Fibroblast of lung (primary cell): Measurements from ENCODE around the gene LEO1. TPM values are rescaled to one million over a fixed set of nuclear protein-coding genes. Genes with fewer than 3 reads are reported as not detected.
A peak's percentile ranks its signal among the peaks of the same experiment; 100 is the strongest.

ENCODE experiments used
- DNase-seq, 2 donors: peaks; one replicate each; pipeline versions ENCODE4 v3.0.0 to v3.0.0-alpha.2; 2010; ENCODE audit warnings: low read depth in 2 of 2
- H2AFZ ChIP-seq: 2 replicates; pipeline ENCODE4 v1.5.1; 2012; ENCODE audit warnings: low read length, control low read depth, inconsistent platforms
- H3K27ac ChIP-seq: 2 replicates; pipeline ENCODE4 v1.5.1; 2011; ENCODE audit warnings: low read length, control low read depth; ENCODE audit not compliant: insufficient read depth
- H3K27me3 ChIP-seq: 2 replicates; pipeline ENCODE4 v1.5.1; 2011; ENCODE audit warnings: mild to moderate bottlenecking, low read length; ENCODE audit not compliant: control insufficient read depth, insufficient read depth
- H3K36me3 ChIP-seq: 2 replicates; pipeline ENCODE4 v1.5.1; 2011; ENCODE audit warnings: low read length; ENCODE audit not compliant: control insufficient read depth, insufficient read depth
- H3K4me1 ChIP-seq: 2 replicates; pipeline ENCODE4 v1.5.1; 2011; ENCODE audit warnings: low read length; ENCODE audit not compliant: control insufficient read depth, insufficient read depth; ENCODE audit errors: extremely low read depth
- H3K4me2 ChIP-seq: 2 replicates; pipeline ENCODE4 v1.5.1; 2011; ENCODE audit warnings: low read length, control low read depth; ENCODE audit not compliant: insufficient read depth; ENCODE audit errors: extremely low read depth
- H3K4me3 ChIP-seq, 4 experiments: fragments of 200-600 bp in 1 of 4; sonication (generic) in 1 of 4; replicated peaks in 1 of 4; 2 replicates each; pipeline ENCODE4 v1.5.1; 2011 to 2016; ENCODE audit warnings: low read length in 4 of 4, low read depth in 3 of 4, mild to moderate bottlenecking in 3 of 4, control low read depth in 2 of 4, inconsistent platforms in 1 of 4, mixed read lengths in 1 of 4; ENCODE audit not compliant: insufficient read depth in 1 of 4; ENCODE audit errors: control extremely low read depth in 1 of 4
- H3K79me2 ChIP-seq: 2 replicates; pipeline ENCODE4 v1.5.1; 2012; ENCODE audit warnings: mild to moderate bottlenecking, low read length, inconsistent platforms; ENCODE audit not compliant: control insufficient read depth, insufficient read depth
- H3K9ac ChIP-seq: 2 replicates; pipeline ENCODE4 v1.5.1; 2011; ENCODE audit warnings: mild to moderate bottlenecking, low read length, control low read depth; ENCODE audit not compliant: insufficient read depth
- H3K9me3 ChIP-seq: 2 replicates; pipeline ENCODE4 v1.5.1; 2012; ENCODE audit warnings: low read depth, low read length; ENCODE audit not compliant: control insufficient read depth, insufficient read depth
- H4K20me1 ChIP-seq: 2 replicates; pipeline ENCODE4 v1.5.1; 2011; ENCODE audit warnings: low read length; ENCODE audit not compliant: control insufficient read depth, insufficient read depth; ENCODE audit errors: extremely low read depth
- CTCF ChIP-seq, 2 donors: IDR thresholded peaks in 1 of 2; conservative IDR thresholded peaks in 1 of 2; 1 replicate in 1 of 2; 2 replicates in 1 of 2; pipeline ENCODE4 v1.5.1; 2011 to 2012; ENCODE audit warnings: low read length in 2 of 2, control low read depth in 1 of 2, inconsistent platforms in 1 of 2, low read depth in 1 of 2, mild to moderate bottlenecking in 1 of 2
- EZH2 ChIP-seq: IDR thresholded peaks from 2 replicates; pipeline ENCODE4 v1.5.1; 2012; ENCODE audit warnings: low read length, control low read depth, mild to moderate bottlenecking; ENCODE audit errors: missing control alignments
- polyA plus RNA-seq, 2 donors: library from polyadenylated mRNA; depleted of rRNA in 1 of 2; stranded (reverse) in 1 of 2; unstranded in 1 of 2; fragments of >200 nt; gene quantifications; 2 replicates each; pipeline ENCODE4 v1.2.1, GENCODE V29; 2011 to 2012; ENCODE audit warnings: missing spikeins in 1 of 2
- total RNA-seq: library from RNA; depleted of rRNA; stranded (reverse); fragments of >200 nt; gene quantifications from 2 replicates; pipeline ENCODE4 v1.2.1, GENCODE V29; 2014

LEO1 gene
- total and polyA plus RNA-seq, 2 donors (not counting 1 experiment from before 2014, with no cell fraction given): 12.9 to 21.3 TPM

DNA sequence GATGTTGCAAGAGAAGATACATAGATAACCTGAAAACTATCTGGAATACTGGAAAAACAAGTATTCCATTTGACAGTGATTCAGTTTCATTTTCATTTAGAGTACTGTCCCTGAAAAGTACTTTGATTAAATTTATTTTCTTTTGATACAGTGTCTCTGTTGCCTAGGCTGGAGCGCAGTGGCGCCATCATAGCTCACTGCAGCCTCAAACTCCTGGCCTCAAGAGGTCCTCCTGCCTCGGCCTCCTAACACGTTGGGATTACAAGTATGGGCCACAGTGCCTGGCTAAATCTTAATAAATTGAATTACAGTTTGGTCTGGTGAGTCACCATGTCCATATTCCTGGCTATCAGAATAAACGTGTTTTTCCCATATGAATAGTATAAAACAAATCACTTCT lies 1.6 kb upstream of the LEO1 start:
- no peaks in the 10 kb centered on the region for H3K9me3 ChIP-seq
- H3K4me1 ChIP-seq: no peaks in the 10 kb centered on the region
- no peak overlapping the region for H2AFZ ChIP-seq
- TF ChIP-seq EZH2: no peak
- no peak overlapping the region for H3K4me3 ChIP-seq
- DNase-seq: no peak
- H3K4me2 ChIP-seq: no peak overlapping the region
- peaks cover 29% of the 10 kb centered on the region for H3K79me2 ChIP-seq
- no peak overlapping the region for H3K27ac ChIP-seq
- no peaks in the 10 kb centered on the region for H4K20me1 ChIP-seq
- no peaks in the 10 kb centered on the region for H3K36me3 ChIP-seq
- no peaks in the 10 kb centered on the region for H3K27me3 ChIP-seq
- no peak overlapping the region for H3K9ac ChIP-seq

DNA sequence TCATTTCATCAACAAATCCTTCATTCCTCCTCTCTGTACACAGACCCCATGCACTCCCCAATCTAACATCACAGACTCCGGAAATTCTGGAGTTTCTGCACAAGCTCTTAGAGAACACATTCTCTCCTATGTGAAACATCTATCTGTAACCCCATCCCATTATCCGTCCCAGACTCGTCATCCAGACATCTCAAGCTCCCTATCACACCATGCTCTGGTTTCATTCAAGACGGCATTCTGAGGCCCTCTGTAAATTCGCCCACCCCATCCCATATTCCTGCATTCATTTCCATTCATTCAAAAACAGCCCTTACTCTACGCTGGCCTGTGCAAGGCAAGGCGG lies 575 bp downstream of the LEO1 start:
- Histone ChIP-seq H3K79me2 (peaks cover 40% of the 10 kb centered on the region), H3K4me1 (no peaks in the 10 kb centered on the region), H3K36me3 (no peaks in the 10 kb centered on the region), H2AFZ (peak overlapping the region; percentile 100), H3K27ac (peak overlapping the region; percentile 96), H3K9me3 (no peaks in the 10 kb centered on the region), H3K4me3 (peak overlapping the region; percentile 80 to 100 (median 94)), H3K27me3 (no peaks in the 10 kb centered on the region), H3K4me2 (peak overlapping the region; percentile 97), H4K20me1 (no peaks in the 10 kb centered on the region), H3K9ac (peak overlapping the region; percentile 95)
- no peak for DNase-seq
- TF ChIP-seq EZH2 (no peak), CTCF (conservative IDR thresholded peaks at IDR 0.05 in 1 of 2, IDR thresholded peaks at IDR 0.05 in 1 of 2; ENCODE audit: low read depth in 1 of 2, low read length in 2 of 2) (no peak)

- DNase-seq: no peak
- Histone ChIP-seq H3K4me1 (no peaks in the 10 kb centered on the region), H3K27ac (no peak overlapping the region), H3K9me3 (no peaks in the 10 kb centered on the region), H4K20me1 (no peaks in the 10 kb centered on the region), H3K27me3 (no peaks in the 10 kb centered on the region), H2AFZ (no peak overlapping the region), H3K36me3 (no peaks in the 10 kb centered on the region), H3K79me2 (peaks cover 44% of the 10 kb centered on the region), H3K4me2 (peak overlapping the region; percentile 97), H3K4me3 (peak overlapping the region; percentile 80 to 100 (median 94)), H3K9ac (no peak overlapping the region)
- TF ChIP-seq EZH2: no peak
- TF ChIP-seq CTCF (conservative IDR thresholded peaks at IDR 0.05 in 1 of 2, IDR thresholded peaks at IDR 0.05 in 1 of 2; ENCODE audit: low read depth in 1 of 2, low read length in 2 of 2): no peak
Observed at GRCh38 chr15:51970132-51970817, 1.3 kb downstream of the LEO1 start.
